MM.1S (cell line): ENCODE results near the gene DAD1.
"Not testable (repeated sequence)": the region's sequence is repeated elsewhere in the genome, so short reads cannot be mapped to it uniquely, and the experiment has no call there.

Experiments used
- DNase-seq: peaks from one replicate; pipeline ENCODE4 v3.0.0-alpha.2; 2015
- H2AFZ ChIP-seq: fragments of 300-600 bp; sonication (generic); 2 replicates; pipeline ENCODE4 v1.6.0; 2016; ENCODE audit warnings: antibody characterized with exemption, low read length
- H3F3A ChIP-seq: fragments of 300-600 bp; sonication (generic); 2 replicates; pipeline ENCODE4 v1.6.1; 2016; ENCODE audit warnings: mild to moderate bottlenecking, antibody characterized with exemption, low read length, moderate library complexity, mixed read lengths; ENCODE audit not compliant: insufficient read depth
- H3K27ac ChIP-seq: fragments of 300-600 bp; sonication (generic); 2 replicates; pipeline ENCODE4 v1.5.1; 2016; ENCODE audit warnings: mild to moderate bottlenecking, low read length
- H3K27me3 ChIP-seq: fragments of 300-600 bp; sonication (generic); replicated peaks from 2 replicates; pipeline ENCODE4 v1.6.0; 2016; ENCODE audit warnings: low read length; ENCODE audit not compliant: insufficient read depth
- H3K36me3 ChIP-seq: fragments of 300-600 bp; sonication (generic); replicated peaks from 2 replicates; pipeline ENCODE4 v1.6.1; 2016; ENCODE audit warnings: mild to moderate bottlenecking, low read length, mixed read lengths; ENCODE audit not compliant: insufficient read depth
- H3K4me1 ChIP-seq: fragments of 300-600 bp; sonication (generic); 2 replicates; pipeline ENCODE4 v1.6.1; 2016; ENCODE audit warnings: low read length, mixed read lengths
- H3K4me2 ChIP-seq: fragments of 300-600 bp; sonication (generic); 2 replicates; pipeline ENCODE4 v1.6.0; 2016; ENCODE audit warnings: low read depth, low read length
- H3K4me3 ChIP-seq: fragments of 300-600 bp; sonication (generic); 2 replicates; pipeline ENCODE4 v1.5.1; 2016; ENCODE audit warnings: low read length, mixed read lengths
- H3K79me2 ChIP-seq: fragments of 300-600 bp; sonication (generic); 2 replicates; pipeline ENCODE4 v1.6.1; 2016; ENCODE audit warnings: mixed run types, low read length, mixed read lengths
- H3K9ac ChIP-seq: fragments of 300-600 bp; sonication (generic); 2 replicates; pipeline ENCODE4 v1.6.1; 2016; ENCODE audit warnings: low read length, mixed read lengths
- H3K9me2 ChIP-seq: fragments of 300-600 bp; sonication (generic); replicated peaks from 2 replicates; pipeline ENCODE4 v1.6.1; 2016; ENCODE audit warnings: mild to moderate bottlenecking, low read length, mixed read lengths; ENCODE audit not compliant: insufficient read depth
- H3K9me3 ChIP-seq: fragments of 300-600 bp; sonication (generic); replicated peaks from 2 replicates; pipeline ENCODE4 v1.6.1; 2016; ENCODE audit warnings: mild to moderate bottlenecking, low read length, mixed read lengths; ENCODE audit not compliant: insufficient read depth
- H4K20me1 ChIP-seq: fragments of 300-600 bp; sonication (generic); 2 replicates; pipeline ENCODE4 v1.6.1; 2016; ENCODE audit warnings: mild to moderate bottlenecking, low read length, moderate library complexity, mixed read lengths; ENCODE audit not compliant: insufficient read depth
- EZH2 ChIP-seq: fragments of 300-600 bp; sonication (generic); optimal IDR thresholded peaks from 2 replicates; pipeline ENCODE3; 2017; ENCODE audit warnings: low read depth, mild to moderate bottlenecking, antibody characterized with exemption, low read length, mixed read lengths
- EZH2phosphoT487 ChIP-seq: fragments of 300-600 bp; sonication (generic); IDR thresholded peaks from 2 replicates; pipeline ENCODE4 v1.6.1; 2018; ENCODE audit warnings: antibody characterized with exemption, low read length
- TF ChIP-seq, protein P1 (sequence below): fragments of 300-600 bp; sonication (generic); IDR thresholded peaks from 2 replicates; pipeline ENCODE4 v1.5.1; 2016; ENCODE audit warnings: antibody characterized with exemption, low read length, mixed read lengths

DAD1 gene

DNA sequence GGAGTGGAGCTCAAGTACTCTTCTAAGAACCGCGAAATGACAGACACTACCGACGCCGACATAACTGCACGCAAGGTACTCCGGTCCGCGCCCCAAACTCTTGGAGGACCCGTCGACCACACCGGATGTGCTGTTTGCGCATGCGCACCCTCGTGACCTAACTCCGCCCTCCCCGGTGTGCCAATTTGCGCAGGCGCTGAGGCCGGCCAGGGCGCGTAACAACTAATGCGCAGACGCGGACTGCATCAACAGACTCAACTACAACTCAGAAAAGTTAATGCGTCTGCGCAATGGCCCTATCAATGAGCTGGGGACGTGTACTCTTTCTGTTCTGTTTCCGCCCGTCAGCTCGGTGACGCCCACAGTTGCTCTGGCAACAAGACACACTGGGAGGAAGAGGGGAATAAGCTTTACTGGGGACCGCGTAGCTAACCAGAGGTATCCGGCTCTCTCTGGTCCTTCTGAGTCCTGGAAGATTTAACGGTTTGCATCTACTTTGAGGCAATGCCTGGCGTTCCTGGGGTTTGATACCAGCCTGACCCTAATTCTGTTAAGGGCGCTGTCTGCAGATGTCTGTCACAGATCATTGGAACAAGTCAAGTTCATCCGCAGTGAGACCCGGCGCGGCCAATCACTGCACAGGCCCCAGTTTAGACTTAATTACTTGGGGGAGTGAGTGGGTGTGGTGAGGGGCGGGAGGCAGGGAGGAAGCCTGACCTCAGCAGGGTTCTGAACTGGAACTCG lies at the start of gene DAD1:
Gene DAD1 (minus strand): TSS at position 129 of the 744 bp plus-strand sequence. CDS start 67 bp downstream, at position 62.
- no peaks in the 10 kb centered on the region for H4K20me1 ChIP-seq

DNA sequence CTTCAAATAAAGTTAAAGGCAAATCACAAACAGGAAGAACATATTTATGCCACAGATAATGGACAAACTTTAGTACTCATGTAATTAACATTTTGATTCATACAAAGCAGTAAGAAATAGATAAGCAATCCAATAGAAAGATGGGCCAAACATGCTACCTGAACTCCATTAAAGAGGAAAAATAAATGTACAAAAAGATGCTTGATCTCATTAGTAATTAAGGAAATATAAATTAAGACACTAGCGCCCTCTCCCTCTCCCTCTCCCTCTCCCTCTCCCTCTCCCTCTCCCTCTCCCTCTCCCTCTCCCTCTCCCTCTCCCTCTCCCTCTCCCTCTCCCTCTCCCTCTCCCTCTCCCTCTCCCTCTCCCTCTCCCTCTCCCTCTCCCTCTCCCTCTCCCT lies 47.0 kb upstream of the DAD1 start:
- H3K4me2 ChIP-seq, H4K20me1 ChIP-seq, H3K27me3 ChIP-seq, H2AFZ ChIP-seq, H3K9me3 ChIP-seq, H3K9me2 ChIP-seq, H3K9ac ChIP-seq, H3K4me1 ChIP-seq, H3K27ac ChIP-seq, H3F3A ChIP-seq, H3K79me2 ChIP-seq, H3K36me3 ChIP-seq, H3K4me3 ChIP-seq, DNase-seq: not testable (repeated sequence)

More for the DNA sequence above, at the start of gene DAD1:
- TF ChIP-seq EZH2 (no peak), EZH2phosphoT487 (no peak)
- TF ChIP-seq, protein P1, sequence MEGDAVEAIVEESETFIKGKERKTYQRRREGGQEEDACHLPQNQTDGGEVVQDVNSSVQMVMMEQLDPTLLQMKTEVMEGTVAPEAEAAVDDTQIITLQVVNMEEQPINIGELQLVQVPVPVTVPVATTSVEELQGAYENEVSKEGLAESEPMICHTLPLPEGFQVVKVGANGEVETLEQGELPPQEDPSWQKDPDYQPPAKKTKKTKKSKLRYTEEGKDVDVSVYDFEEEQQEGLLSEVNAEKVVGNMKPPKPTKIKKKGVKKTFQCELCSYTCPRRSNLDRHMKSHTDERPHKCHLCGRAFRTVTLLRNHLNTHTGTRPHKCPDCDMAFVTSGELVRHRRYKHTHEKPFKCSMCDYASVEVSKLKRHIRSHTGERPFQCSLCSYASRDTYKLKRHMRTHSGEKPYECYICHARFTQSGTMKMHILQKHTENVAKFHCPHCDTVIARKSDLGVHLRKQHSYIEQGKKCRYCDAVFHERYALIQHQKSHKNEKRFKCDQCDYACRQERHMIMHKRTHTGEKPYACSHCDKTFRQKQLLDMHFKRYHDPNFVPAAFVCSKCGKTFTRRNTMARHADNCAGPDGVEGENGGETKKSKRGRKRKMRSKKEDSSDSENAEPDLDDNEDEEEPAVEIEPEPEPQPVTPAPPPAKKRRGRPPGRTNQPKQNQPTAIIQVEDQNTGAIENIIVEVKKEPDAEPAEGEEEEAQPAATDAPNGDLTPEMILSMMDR, result no peak
- Histone ChIP-seq H3F3A (peaks cover 7% of the 10 kb centered on the region), H3K4me3 (peak within 1 kb of the TSS; percentile 68), H3K27ac (peak within 1 kb of the TSS; percentile 100), H3K9me2 (no peaks in the 10 kb centered on the region), H2AFZ (peak within 1 kb of the TSS; percentile 63), H3K9ac (peak within 1 kb of the TSS; percentile 92), H3K4me1 (peaks cover 13% of the 10 kb centered on the region), H3K79me2 (peaks cover 45% of the 10 kb centered on the region), H3K9me3 (no peaks in the 10 kb centered on the region), H3K4me2 (peak within 1 kb of the TSS; percentile 92), H3K27me3 (no peaks in the 10 kb centered on the region), H3K36me3 (no peaks in the 10 kb centered on the region)
- peak; percentile 95 for DNase-seq

DNA sequence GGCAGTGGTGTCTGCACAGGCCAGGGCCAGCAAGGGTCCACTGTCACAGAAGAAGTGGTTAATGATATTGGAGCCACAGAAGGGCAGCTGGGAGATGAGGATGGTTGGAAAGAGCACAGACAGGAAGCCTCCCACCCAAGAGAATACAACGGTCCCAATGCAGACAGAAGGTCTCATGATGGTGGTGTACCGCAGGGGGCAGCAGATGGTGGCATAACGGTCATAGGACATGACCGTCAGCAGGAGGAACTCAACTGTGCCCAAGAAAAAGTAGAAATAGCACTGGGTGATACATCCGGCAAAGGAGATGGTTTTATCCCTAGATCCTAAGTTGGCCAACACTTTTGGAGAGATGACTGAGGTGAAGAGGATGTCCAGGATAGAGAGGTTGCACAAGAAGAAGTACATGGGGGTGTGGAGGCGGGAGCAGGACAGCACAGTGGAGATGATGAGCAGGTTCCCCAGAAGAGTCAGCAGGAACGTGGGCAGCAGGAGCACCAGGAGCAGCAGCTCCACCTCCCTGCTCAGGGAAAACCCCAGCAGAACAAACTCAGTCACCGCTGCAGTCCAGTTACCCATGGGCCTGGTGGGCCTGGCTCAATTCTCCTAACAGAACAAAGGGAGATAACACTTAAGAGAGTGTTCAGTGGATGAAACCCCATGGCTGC lies 45.3 kb upstream of the DAD1 start:
- Histone ChIP-seq H3K27me3 (no peaks in the 10 kb centered on the region), H2AFZ (no peak overlapping the region), H3K9me2 (no peaks in the 10 kb centered on the region), H3K4me1 (no peaks in the 10 kb centered on the region), H3F3A (no peaks in the 10 kb centered on the region), H3K9ac (no peak overlapping the region), H3K36me3 (no peaks in the 10 kb centered on the region), H4K20me1 (no peaks in the 10 kb centered on the region), H3K27ac (no peak overlapping the region), H3K4me2 (no peak overlapping the region), H3K4me3 (no peak overlapping the region), H3K79me2 (no peaks in the 10 kb centered on the region), H3K9me3 (no peaks in the 10 kb centered on the region)
- no peak for DNase-seq
- no peak for TF ChIP-seq EZH2
- no peak for TF ChIP-seq EZH2phosphoT487
- TF ChIP-seq, protein P1, result no peak

DNA sequence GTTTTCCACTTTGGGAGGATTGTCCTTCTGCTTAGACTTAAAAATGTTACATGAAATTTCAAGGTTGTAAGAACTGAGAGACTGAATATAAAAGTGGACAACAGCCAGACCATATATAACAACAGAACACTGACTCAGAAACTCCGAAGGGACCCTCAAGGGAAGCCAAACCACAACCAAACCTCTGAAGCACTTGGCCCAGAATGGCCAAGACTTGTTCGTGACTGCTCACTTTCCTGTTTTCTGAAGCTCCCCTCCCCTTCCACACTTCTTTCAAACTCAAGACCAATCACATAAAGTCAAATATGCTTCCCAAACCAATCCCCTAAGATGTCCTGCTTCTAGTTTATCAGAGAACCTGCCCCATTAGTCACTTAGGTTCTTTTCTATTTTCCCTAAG lies 41.5 kb upstream of the DAD1 start:
- no peak overlapping the region for H3K4me3 ChIP-seq
- no peak for TF ChIP-seq EZH2
- no peaks in the 10 kb centered on the region for H3K9me3 ChIP-seq
- no peak overlapping the region for H3K9ac ChIP-seq
- H2AFZ ChIP-seq, result no peak overlapping the region
- H3K27ac ChIP-seq, result no peak overlapping the region
- no peaks in the 10 kb centered on the region for H3K36me3 ChIP-seq
- no peaks in the 10 kb centered on the region for H3K9me2 ChIP-seq
- no peaks in the 10 kb centered on the region for H3F3A ChIP-seq
- H4K20me1 ChIP-seq, result no peaks in the 10 kb centered on the region
- no peaks in the 10 kb centered on the region for H3K27me3 ChIP-seq
- H3K79me2 ChIP-seq, result no peaks in the 10 kb centered on the region
- DNase-seq, result no peak
- H3K4me1 ChIP-seq, result no peaks in the 10 kb centered on the region
- H3K4me2 ChIP-seq, result no peak overlapping the region
